OCI-LY7 (cell line): ENCODE results near the gene KCNJ14. TPM values are rescaled to one million over a fixed set of nuclear protein-coding genes. Genes with fewer than 3 reads are reported as not detected.
A peak's percentile ranks its signal among the peaks of the same experiment; 100 is the strongest.

Experiments
- BruUV-seq: library from RNA; stranded (reverse); fragments of 400-500 nt; replicated peaks from 2 replicates; lab custom pipeline; 2021; lab: Mats Ljungman, UMichigan
- CTCF ChIA-PET: fragments of 300-600 bp; sonication (Branson Sonifier 250); formaldehyde crosslinking; loops from one replicate; lab custom pipeline; 2022; ENCODE audit warnings: antibody characterized with exemption; ENCODE audit not compliant: unreplicated experiment; lab: Charles Lee
- POLR2A ChIA-PET: fragments of 300-600 bp; sonication (Branson Sonifier 250); formaldehyde crosslinking; loops from one replicate; lab custom pipeline; 2022; ENCODE audit warnings: antibody characterized with exemption; lab: Charles Lee
- DNase-seq: peaks from one replicate; pipeline ENCODE4 v3.0.0-alpha.2; 2015; ENCODE audit warnings: low spot score
- H2AFZ ChIP-seq: fragments of 200-600 bp; sonication (generic), shearing (Covaris generic); 2 replicates; pipeline ENCODE4 v1.6.1; 2014; ENCODE audit warnings: mild to moderate bottlenecking, antibody characterized with exemption, low read length, moderate library complexity
- H3K27ac ChIP-seq: fragments of 200-600 bp; sonication (generic); 2 replicates; pipeline ENCODE4 v1.5.1; 2014; ENCODE audit warnings: mixed run types, low read depth, mild to moderate bottlenecking, moderate library complexity, low read length, inconsistent platforms; ENCODE audit not compliant: poor library complexity, severe bottlenecking
- H3K36me3 ChIP-seq: fragments of 200-600 bp; sonication (generic); 2 replicates; pipeline ENCODE4 v1.6.1; 2014; ENCODE audit warnings: mild to moderate bottlenecking, antibody characterized with exemption, low read length, moderate library complexity, mixed read lengths; ENCODE audit not compliant: insufficient read depth
- H3K4me1 ChIP-seq: fragments of 200-600 bp; sonication (generic); 2 replicates; pipeline ENCODE4 v1.5.1; 2014; ENCODE audit warnings: mild to moderate bottlenecking, low read length; ENCODE audit not compliant: insufficient read depth, poor library complexity, severe bottlenecking
- H3K4me2 ChIP-seq: fragments of 200-600 bp; sonication (generic); 2 replicates; pipeline ENCODE4 v1.6.1; 2014; ENCODE audit warnings: mild to moderate bottlenecking, low read length
- H3K4me3 ChIP-seq: fragments of 200-600 bp; sonication (generic); 2 replicates; pipeline ENCODE4 v1.5.1; 2014; ENCODE audit warnings: mild to moderate bottlenecking, low read depth, low read length; ENCODE audit not compliant: poor library complexity, severe bottlenecking
- H3K79me2 ChIP-seq: fragments of 200-600 bp; sonication (generic); 2 replicates; pipeline ENCODE4 v1.6.1; 2016; ENCODE audit warnings: low read depth, mild to moderate bottlenecking, low read length, moderate library complexity, mixed read lengths; ENCODE audit not compliant: insufficient read depth
- H3K9me2 ChIP-seq: fragments of 200-600 bp; sonication (generic); 2 replicates; pipeline ENCODE4 v1.6.1; 2016; ENCODE audit warnings: mild to moderate bottlenecking, low read length, mixed read lengths; ENCODE audit not compliant: insufficient read depth
- H3K9me3 ChIP-seq: fragments of 200-600 bp; sonication (generic); 2 replicates; pipeline ENCODE4 v1.6.1; 2014; ENCODE audit warnings: mild to moderate bottlenecking, mixed run types, low read length, mixed read lengths
- H4K20me1 ChIP-seq: fragments of 200-600 bp; sonication (generic); 2 replicates; pipeline ENCODE4 v1.6.1; 2014; ENCODE audit warnings: mild to moderate bottlenecking, antibody characterized with exemption, low read length, moderate library complexity, mixed read lengths; ENCODE audit not compliant: insufficient read depth
- CTCF ChIP-seq: fragments of 200-600 bp; sonication (generic); conservative IDR thresholded peaks from 2 replicates; pipeline ENCODE4 v1.5.1; 2014; ENCODE audit warnings: mild to moderate bottlenecking, antibody characterized with exemption, low read length, moderate library complexity, mixed read lengths
- EZH2phosphoT487 ChIP-seq: fragments of 200-600 bp; sonication (generic); IDR thresholded peaks from 2 replicates; pipeline ENCODE4 v1.6.1; 2018; ENCODE audit warnings: low read depth, borderline replicate concordance, mild to moderate bottlenecking, mixed run types, antibody characterized with exemption, low read length, moderate library complexity, mixed read lengths
- intact Hi-C: fragments of 100-400 bp; cut with micrococcal nuclease; formaldehyde crosslinking; loops from one replicate; pipeline ENCODE4 v1.10.0; 2022; ENCODE audit not compliant: unreplicated experiment
- total RNA-seq, 2 experiments: library from RNA; depleted of rRNA in 1 of 2; stranded (reverse); fragments of >200 nt in 1 of 2; shearing (Covaris generic) in 1 of 2; gene quantifications; 2 replicates each; pipeline ENCODE4 v1.2.3, GENCODE V29; 2014 to 2022

Gene KCNJ14
- total RNA-seq, 2 experiments from 2014 or later = 0.85 to 2.6 TPM

- Histone ChIP-seq H3K27ac (no peak overlapping the region), H3K4me3 (no peak overlapping the region), H3K9me2 (no peaks in the 10 kb centered on the region), H3K36me3 (peaks cover 81% of the 10 kb centered on the region), H2AFZ (no peak overlapping the region), H3K9me3 (no peaks in the 10 kb centered on the region), H4K20me1 (no peaks in the 10 kb centered on the region), H3K79me2 (no peaks in the 10 kb centered on the region), H3K4me2 (no peak overlapping the region), H3K4me1 (no peaks in the 10 kb centered on the region)
- ChIA-PET CTCF (no interaction called here), POLR2A (no interaction called here)
- BruUV-seq = no TSS peak
- intact Hi-C loops = no loop called here
- no peak for DNase-seq
- TF ChIP-seq CTCF (no peak), EZH2phosphoT487 (no peak)
These were observed 2.6 kb downstream of the KCNJ14 start for GRCh38 chr19:48458016-48458415.

- CTCF ChIA-PET = no interaction called here
- TF ChIP-seq EZH2phosphoT487 (no peak), CTCF (no peak)
- H3K9me2 ChIP-seq = no peaks in the 10 kb centered on the region
- no peak overlapping the region for H2AFZ ChIP-seq
- H3K79me2 ChIP-seq = no peaks in the 10 kb centered on the region
- H3K27ac ChIP-seq = no peak overlapping the region
- POLR2A ChIA-PET = interaction anchor here (0.7 kb wide), 1 partner anchor 125 kb away, joined by 3 read pairs; no protein-coding TSS in a partner anchor
- no peaks in the 10 kb centered on the region for H4K20me1 ChIP-seq
- H3K4me2 ChIP-seq = no peak overlapping the region
- H3K4me3 ChIP-seq = no peak overlapping the region
- H3K9me3 ChIP-seq = no peaks in the 10 kb centered on the region
- H3K4me1 ChIP-seq = no peaks in the 10 kb centered on the region
- no TSS peak for BruUV-seq
- no peak for DNase-seq
- peaks cover 52% of the 10 kb centered on the region for H3K36me3 ChIP-seq
- intact Hi-C loops = no loop called here
These were observed 6.2 kb downstream of the KCNJ14 start for GRCh38 chr19:48461651-48461981.

GRCh38 chr19:48461982-48462655 lies 6.7 kb downstream of the KCNJ14 start:
- intact Hi-C loops = no loop called here
- Histone ChIP-seq H4K20me1 (no peaks in the 10 kb centered on the region), H3K9me3 (no peaks in the 10 kb centered on the region), H3K79me2 (no peaks in the 10 kb centered on the region), H3K36me3 (peaks cover 47% of the 10 kb centered on the region; the same call in 1 of the 2 replicates), H3K4me2 (no peak overlapping the region), H3K4me1 (no peaks in the 10 kb centered on the region), H3K9me2 (no peaks in the 10 kb centered on the region), H2AFZ (no peak overlapping the region), H3K27ac (no peak overlapping the region), H3K4me3 (no peak overlapping the region)
- TF ChIP-seq CTCF (no peak), EZH2phosphoT487 (no peak)
- BruUV-seq = no TSS peak
- ChIA-PET POLR2A (no interaction called here), CTCF (no interaction called here)
- peak; percentile 35 for DNase-seq
